ENCODE results near the gene TCF4.

The TCF4 gene

GRCh38 chr18:55249550-55249949 is 338.4 kb downstream of the TCF4 start:
- no peak for DNase-seq (ENCODE audit: low read depth)
- TF ChIP-seq CTCF (IDR thresholded peaks at IDR 0.05; ENCODE audit: insufficient read depth, low read depth, low read length, missing control alignments) = no peak
- H3K4me3 ChIP-seq (ENCODE audit: low read length) = no peak overlapping the region

- DNase-seq (ENCODE audit: low read depth) = no peak
- TF ChIP-seq CTCF (IDR thresholded peaks at IDR 0.05; ENCODE audit: insufficient read depth, low read depth, low read length, missing control alignments) = no peak
- no peak overlapping the region for H3K4me3 ChIP-seq (ENCODE audit: low read length)
Observed at GRCh38 chr18:55248495-55248894, 339.5 kb downstream of the TCF4 start.

DNA sequence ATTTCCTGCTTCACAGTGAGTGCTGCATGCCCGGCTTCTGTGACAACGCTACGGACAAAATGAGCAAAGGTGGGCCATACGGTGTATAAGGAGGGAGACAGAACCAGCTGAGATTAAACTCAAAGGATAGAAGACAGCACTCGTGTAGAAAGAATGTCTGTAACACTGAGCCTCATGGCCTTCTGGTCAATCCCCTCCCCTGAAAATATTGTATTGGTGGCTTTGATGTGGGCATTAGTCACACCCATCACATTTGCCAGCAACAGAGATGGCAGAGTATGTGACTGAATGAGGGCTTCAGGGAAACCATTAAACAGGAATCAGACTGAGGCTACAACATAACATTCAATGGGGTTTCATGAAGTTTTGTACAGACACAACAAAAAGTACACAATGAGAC is 341.0 kb downstream of the TCF4 start:
- no peak for DNase-seq (ENCODE audit: low read depth)
- TF ChIP-seq CTCF (IDR thresholded peaks at IDR 0.05; ENCODE audit: insufficient read depth, low read depth, low read length, missing control alignments) = no peak
- no peak overlapping the region for H3K4me3 ChIP-seq (ENCODE audit: low read length)

- no peak for TF ChIP-seq CTCF (IDR thresholded peaks at IDR 0.05; ENCODE audit: insufficient read depth, low read depth, low read length, missing control alignments)
- DNase-seq (ENCODE audit: low read depth) = no peak
- no peak overlapping the region for H3K4me3 ChIP-seq (ENCODE audit: low read length)
Observed at GRCh38 chr18:55246278-55246677, 341.7 kb downstream of the TCF4 start.

- H3K4me3 ChIP-seq (ENCODE audit: low read length) = no peak overlapping the region
- DNase-seq (ENCODE audit: low read depth) = no peak
- TF ChIP-seq CTCF (IDR thresholded peaks at IDR 0.05; ENCODE audit: insufficient read depth, low read depth, low read length, missing control alignments) = no peak
Observed at GRCh38 chr18:55245211-55245614, 342.8 kb downstream of the TCF4 start.

DNA sequence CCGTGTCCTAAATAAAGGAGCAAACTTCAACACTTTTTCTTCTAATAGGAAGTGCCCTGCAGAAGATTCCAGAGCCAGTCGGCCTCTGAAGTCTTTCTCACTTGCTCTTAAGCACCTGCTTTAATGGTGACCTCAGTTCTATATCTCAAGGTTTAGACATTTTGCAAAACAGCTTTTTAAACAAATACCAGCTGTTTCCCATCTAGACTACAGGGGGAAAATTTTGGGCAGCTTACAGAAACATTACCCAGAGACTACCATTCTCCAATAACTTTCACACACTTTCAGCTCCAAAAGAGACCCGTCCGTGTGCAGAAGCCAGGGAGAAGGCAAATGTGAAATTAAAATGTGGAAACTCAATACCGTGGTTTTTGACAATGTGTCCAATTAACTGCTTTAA is 343.4 kb downstream of the TCF4 start:
- DNase-seq (ENCODE audit: low read depth) = no peak
- no peak for TF ChIP-seq CTCF (IDR thresholded peaks at IDR 0.05; ENCODE audit: insufficient read depth, low read depth, low read length, missing control alignments)
- H3K4me3 ChIP-seq (ENCODE audit: low read length) = no peak overlapping the region

DNA sequence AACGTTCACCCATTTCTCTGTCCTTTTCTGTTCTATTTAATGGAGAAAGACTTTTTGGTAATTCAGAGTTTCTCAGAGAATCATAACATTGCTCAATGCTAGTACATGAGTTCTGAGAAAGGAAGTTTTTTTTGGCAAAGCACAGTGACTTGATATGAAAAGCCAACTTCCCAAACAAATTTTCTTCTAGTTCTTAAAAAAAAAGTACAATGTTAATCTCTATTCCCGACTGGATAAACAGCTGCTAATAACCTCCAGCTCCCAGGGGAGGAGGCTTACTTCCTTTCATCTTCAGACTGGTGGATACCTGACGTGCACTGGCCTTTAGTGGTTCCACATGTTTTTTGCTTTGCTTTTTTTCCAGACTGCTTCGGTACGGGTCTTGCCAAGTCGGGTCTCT is 344.1 kb downstream of the TCF4 start:
- no peak overlapping the region for H3K4me3 ChIP-seq (ENCODE audit: low read length)
- TF ChIP-seq CTCF (IDR thresholded peaks at IDR 0.05; ENCODE audit: insufficient read depth, low read depth, low read length, missing control alignments) = no peak
- DNase-seq (ENCODE audit: low read depth) = no peak

All from epithelial cell of esophagus (primary cell).